Measurements from ENCODE around the gene NUP37.

DNA sequence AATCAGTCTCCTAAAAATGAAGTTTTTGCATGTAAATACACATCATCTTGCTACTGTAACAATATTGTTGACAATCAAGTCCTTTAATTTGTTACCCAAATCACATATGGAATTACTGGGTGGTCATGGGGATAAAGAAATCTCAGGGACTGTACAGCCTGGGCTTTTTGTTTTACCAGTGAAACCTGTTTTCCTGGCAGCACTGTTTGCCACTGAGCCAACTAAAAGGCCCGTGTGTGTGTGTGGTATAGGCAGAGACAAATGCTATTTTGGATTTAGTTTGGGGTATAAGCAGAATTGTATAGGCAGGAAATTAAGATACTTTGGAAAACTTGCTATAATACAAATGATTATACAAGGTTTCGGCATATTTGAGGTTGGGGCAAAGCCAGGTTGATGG lies 5.7 kb downstream of the NUP37 start:
- TF ChIP-seq POLR2A (IDR thresholded peaks at IDR 0.05; ENCODE audit: low read depth, low read length): no peak
- TF ChIP-seq POLR2AphosphoS5 (IDR thresholded peaks at IDR 0.05; ENCODE audit: low read depth, low read length): no peak
- no peak for TF ChIP-seq TAF1 (IDR thresholded peaks at IDR 0.05; ENCODE audit: low read depth, low read length)
- TF ChIP-seq SPI1 (IDR thresholded peaks at IDR 0.05; ENCODE audit: low read depth, low read length): no peak
- TF ChIP-seq PAX5 (IDR thresholded peaks at IDR 0.05; ENCODE audit: insufficient read depth, low read length, severe bottlenecking): no peak
